T-helper 1 cell treated with Interleukin-12 subunit alpha and Interleukin-12 subunit beta and Interleukin-4 antibody, amounts not matched to agents 30 μg/mL and 1 μg/mL, for 36 hours (primary cell): ENCODE results near the gene GCN1.

ENCODE experiments used
- H3K27ac Mint-ChIP-seq: one replicate; pipeline ENCODE4 v1.8.0; 2021; ENCODE audit warnings: mild to moderate bottlenecking, mixed read lengths
- H3K27me3 Mint-ChIP-seq: one replicate; pipeline ENCODE4 v1.8.0; 2021; ENCODE audit warnings: low read depth, mixed read lengths
- H3K36me3 Mint-ChIP-seq: one replicate; pipeline ENCODE4 v1.8.0; 2021; ENCODE audit warnings: low read depth, mixed read lengths
- H3K4me1 Mint-ChIP-seq: one replicate; pipeline ENCODE4 v1.8.0; 2021; ENCODE audit warnings: low read depth, mixed read lengths
- H3K4me3 Mint-ChIP-seq: one replicate; pipeline ENCODE4 v1.8.0; 2021; ENCODE audit warnings: mild to moderate bottlenecking, moderate library complexity, mixed read lengths
- H3K9me3 Mint-ChIP-seq: one replicate; pipeline ENCODE4 v1.8.0; 2021; ENCODE audit warnings: mixed read lengths

GCN1 gene

DNA sequence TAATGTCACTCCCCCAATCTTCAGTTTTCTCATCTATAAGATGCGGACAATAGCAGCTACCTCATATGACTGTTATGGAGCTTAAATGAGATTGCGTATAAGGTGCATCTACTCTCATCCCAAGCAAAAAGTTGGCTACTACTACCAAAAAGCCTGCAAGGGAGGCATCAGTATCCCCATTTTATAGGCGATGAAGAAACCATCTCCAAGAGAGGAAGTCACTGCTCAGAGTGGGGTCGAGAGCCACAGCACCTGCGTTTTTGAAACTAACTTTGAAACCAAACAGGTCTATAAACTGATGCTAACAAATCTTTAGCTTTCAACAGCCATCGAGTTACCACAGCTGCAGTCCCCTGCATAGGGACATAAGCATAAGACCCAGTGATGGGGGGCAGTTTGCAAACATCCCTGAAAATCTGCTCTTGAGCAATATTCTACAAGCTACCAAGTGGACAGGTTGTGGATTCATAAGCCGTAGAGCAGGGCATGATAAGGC, 3.5 kb downstream of the GCN1 start:
- no peaks in the 10 kb centered on the region for H3K27me3 Mint-ChIP-seq
- H3K4me3 Mint-ChIP-seq = no peak overlapping the region
- H3K4me1 Mint-ChIP-seq = peaks cover 27% of the 10 kb centered on the region
- H3K27ac Mint-ChIP-seq = no peak overlapping the region
- no peaks in the 10 kb centered on the region for H3K9me3 Mint-ChIP-seq
- peaks cover 31% of the 10 kb centered on the region for H3K36me3 Mint-ChIP-seq

DNA sequence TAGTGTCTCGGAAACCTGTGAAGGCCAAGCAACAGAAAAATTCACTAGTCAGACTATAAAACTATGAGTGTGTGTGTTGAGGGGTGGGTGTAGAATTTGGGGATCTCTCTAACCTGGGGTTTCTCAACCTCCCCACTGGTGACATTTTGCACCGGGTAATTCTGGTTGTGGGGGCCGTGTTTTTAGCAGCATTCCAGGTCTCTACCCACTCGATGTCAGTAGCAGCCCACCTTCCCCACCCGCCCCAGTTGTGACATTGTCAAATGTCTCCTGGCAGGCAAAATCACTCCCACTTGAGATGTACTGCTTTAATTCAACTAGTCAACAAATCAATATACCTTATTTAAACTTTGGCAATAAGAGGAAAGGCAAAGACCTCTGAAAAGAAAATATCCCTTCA, 4.1 kb downstream of the GCN1 start:
- no peak overlapping the region for H3K27ac Mint-ChIP-seq
- no peak overlapping the region for H3K4me3 Mint-ChIP-seq
- no peaks in the 10 kb centered on the region for H3K27me3 Mint-ChIP-seq
- no peaks in the 10 kb centered on the region for H3K9me3 Mint-ChIP-seq
- peaks cover 27% of the 10 kb centered on the region for H3K4me1 Mint-ChIP-seq
- peaks cover 28% of the 10 kb centered on the region for H3K36me3 Mint-ChIP-seq

DNA sequence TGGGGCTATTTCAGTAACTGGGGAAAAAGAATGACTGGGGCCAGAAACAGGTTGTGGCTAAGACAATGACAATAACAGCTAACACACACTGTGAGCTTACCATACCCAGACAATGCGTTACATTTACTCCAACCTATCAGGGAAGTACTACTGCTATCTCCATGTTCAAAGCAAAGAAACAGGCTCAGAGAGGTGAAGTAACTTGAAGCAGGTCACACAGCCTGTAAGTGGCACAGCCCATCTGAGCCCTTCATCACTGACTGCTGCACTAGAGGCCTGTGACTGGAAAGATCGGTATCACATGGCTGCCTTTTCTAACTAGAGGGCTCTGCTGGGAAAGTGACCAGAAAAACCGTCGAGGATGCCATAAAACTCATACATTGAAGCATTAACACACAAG, 7.9 kb downstream of the GCN1 start:
- peaks cover 9% of the 10 kb centered on the region for H3K4me1 Mint-ChIP-seq
- H3K4me3 Mint-ChIP-seq = no peak overlapping the region
- no peak overlapping the region for H3K27ac Mint-ChIP-seq
- peaks cover 45% of the 10 kb centered on the region for H3K36me3 Mint-ChIP-seq
- H3K27me3 Mint-ChIP-seq = no peaks in the 10 kb centered on the region
- no peaks in the 10 kb centered on the region for H3K9me3 Mint-ChIP-seq

DNA sequence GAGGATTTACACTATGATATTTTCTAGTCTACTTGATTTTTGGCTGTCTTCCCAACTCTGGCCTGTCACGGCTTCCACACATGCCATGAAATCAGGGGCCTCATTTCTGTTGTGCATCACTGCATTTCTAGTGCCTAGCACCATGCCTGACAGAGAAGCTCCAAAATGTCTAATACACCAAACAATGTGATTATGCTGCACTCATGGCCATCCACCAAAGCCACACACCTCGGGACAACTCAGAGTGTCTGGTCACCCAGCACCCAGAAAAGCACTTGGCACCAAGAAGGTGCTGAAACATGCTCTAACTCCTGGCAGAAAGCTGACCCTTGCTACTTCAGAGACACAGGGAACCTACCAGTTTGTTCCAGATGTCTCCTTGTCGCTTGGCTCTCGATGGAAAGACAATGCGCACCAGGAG, 11.3 kb downstream of the GCN1 start:
- H3K9me3 Mint-ChIP-seq = no peaks in the 10 kb centered on the region
- peaks cover 9% of the 10 kb centered on the region for H3K4me1 Mint-ChIP-seq
- H3K4me3 Mint-ChIP-seq = no peak overlapping the region
- no peak overlapping the region for H3K27ac Mint-ChIP-seq
- no peaks in the 10 kb centered on the region for H3K27me3 Mint-ChIP-seq
- H3K36me3 Mint-ChIP-seq = peaks cover 44% of the 10 kb centered on the region

DNA sequence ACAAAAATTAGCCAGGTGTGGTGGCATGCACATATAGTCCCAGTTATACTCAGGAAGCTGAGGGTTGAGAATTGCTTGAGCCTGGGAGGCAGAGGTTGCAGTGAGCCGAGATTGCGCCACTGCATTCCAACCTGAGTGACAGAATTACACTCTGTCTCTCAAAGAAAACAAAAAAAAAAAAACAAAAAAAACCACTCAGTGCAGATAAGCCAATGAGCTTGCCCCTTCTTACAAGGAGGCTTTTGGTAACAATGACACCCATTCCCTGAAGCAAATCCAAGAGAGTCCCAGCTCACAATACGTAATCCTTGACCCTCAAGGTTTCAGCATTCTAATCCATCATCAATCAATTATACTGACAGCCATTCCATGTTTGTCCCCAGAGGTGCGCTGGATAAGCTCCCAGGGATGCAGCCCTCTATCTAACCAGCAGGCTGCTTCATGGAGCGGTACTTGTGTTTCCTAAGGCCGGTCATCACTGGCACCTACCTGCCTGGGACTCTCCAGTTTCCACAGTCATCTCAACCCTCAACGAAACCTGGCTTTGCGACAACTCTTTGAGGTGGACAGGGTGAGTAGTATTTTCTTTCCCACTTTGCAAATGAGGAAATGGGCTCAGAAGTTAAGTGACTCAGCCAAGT, 12.4 kb downstream of the GCN1 start:
- H3K4me3 Mint-ChIP-seq = no peak overlapping the region
- H3K9me3 Mint-ChIP-seq = no peaks in the 10 kb centered on the region
- peaks cover 50% of the 10 kb centered on the region for H3K36me3 Mint-ChIP-seq
- no peak overlapping the region for H3K27ac Mint-ChIP-seq
- H3K27me3 Mint-ChIP-seq = no peaks in the 10 kb centered on the region
- peaks cover 9% of the 10 kb centered on the region for H3K4me1 Mint-ChIP-seq

DNA sequence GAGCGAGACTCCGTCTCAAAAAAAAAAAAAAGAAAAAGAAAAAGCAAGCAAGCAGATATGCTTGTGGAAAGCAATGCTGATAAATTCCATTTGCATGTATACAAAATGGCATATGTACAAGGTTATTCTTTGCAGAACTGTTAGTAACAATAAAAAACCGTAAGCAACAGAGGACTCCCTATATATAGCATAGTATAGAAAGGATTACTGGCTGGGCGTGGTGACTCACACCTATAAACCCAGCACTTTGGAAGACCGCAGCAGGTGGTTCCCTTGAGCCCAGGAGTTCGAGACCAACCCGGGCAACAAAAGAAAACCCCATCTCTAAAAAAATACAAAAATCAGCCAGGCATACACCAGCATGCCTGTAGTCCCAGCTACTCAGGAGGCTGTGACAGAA, 13.5 kb downstream of the GCN1 start:
- H3K9me3 Mint-ChIP-seq = no peaks in the 10 kb centered on the region
- no peak overlapping the region for H3K27ac Mint-ChIP-seq
- no peak overlapping the region for H3K4me3 Mint-ChIP-seq
- H3K36me3 Mint-ChIP-seq = peaks cover 45% of the 10 kb centered on the region
- no peaks in the 10 kb centered on the region for H3K4me1 Mint-ChIP-seq
- no peaks in the 10 kb centered on the region for H3K27me3 Mint-ChIP-seq

- Mint-ChIP-seq H3K27me3 (no peaks in the 10 kb centered on the region), H3K36me3 (peaks cover 41% of the 10 kb centered on the region), H3K4me3 (no peak overlapping the region), H3K27ac (no peak overlapping the region), H3K4me1 (peaks cover 2% of the 10 kb centered on the region), H3K9me3 (no peaks in the 10 kb centered on the region)
Measured at GRCh38 chr12:120175537-120175936, 19.0 kb downstream of the GCN1 start.

- Mint-ChIP-seq H3K36me3 (peaks cover 43% of the 10 kb centered on the region), H3K27ac (no peak overlapping the region), H3K27me3 (no peaks in the 10 kb centered on the region), H3K9me3 (no peaks in the 10 kb centered on the region), H3K4me1 (peaks cover 2% of the 10 kb centered on the region), H3K4me3 (no peak overlapping the region)
Measured at GRCh38 chr12:120175062-120175461, 19.5 kb downstream of the GCN1 start.

GRCh38 chr12:120172053-120172452, 22.5 kb downstream of the GCN1 start:
- Mint-ChIP-seq H3K27ac (no peak overlapping the region), H3K36me3 (peaks cover 44% of the 10 kb centered on the region), H3K4me3 (no peak overlapping the region), H3K27me3 (no peaks in the 10 kb centered on the region), H3K9me3 (no peaks in the 10 kb centered on the region), H3K4me1 (peaks cover 2% of the 10 kb centered on the region)

DNA sequence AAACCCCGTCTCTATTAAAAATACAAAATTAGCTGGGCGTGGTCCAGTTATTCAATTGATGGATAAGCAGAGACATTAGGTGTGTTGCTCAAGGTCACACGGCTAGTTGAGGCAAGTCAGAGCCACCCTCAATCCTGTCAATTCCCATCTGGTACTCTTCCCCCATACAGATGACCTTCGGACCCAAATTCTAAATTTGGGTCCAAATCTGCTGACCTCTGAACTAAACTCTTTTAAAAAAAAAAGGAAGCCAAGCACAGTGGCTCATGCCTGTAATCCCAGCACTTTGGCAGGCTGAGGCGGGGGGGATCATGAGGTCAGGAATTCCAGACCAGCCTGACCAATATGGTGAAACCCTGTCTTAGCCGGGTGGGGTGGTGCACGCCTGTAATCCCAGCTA, 23.9 kb downstream of the GCN1 start:
- Mint-ChIP-seq H3K27ac (no peak overlapping the region), H3K36me3 (peaks cover 41% of the 10 kb centered on the region), H3K27me3 (no peaks in the 10 kb centered on the region), H3K4me3 (no peak overlapping the region), H3K4me1 (peaks cover 2% of the 10 kb centered on the region), H3K9me3 (no peaks in the 10 kb centered on the region)

- peaks cover 41% of the 10 kb centered on the region for H3K36me3 Mint-ChIP-seq
- H3K9me3 Mint-ChIP-seq = no peaks in the 10 kb centered on the region
Measured at GRCh38 chr12:120169946-120170345, 24.6 kb downstream of the GCN1 start.

GRCh38 chr12:120168337-120168736, 26.2 kb downstream of the GCN1 start:
- H3K4me1 Mint-ChIP-seq = no peaks in the 10 kb centered on the region

More at GRCh38 chr12:120169946-120170345, 24.6 kb downstream of the GCN1 start:
- H3K27ac Mint-ChIP-seq = no peak overlapping the region
- no peak overlapping the region for H3K4me3 Mint-ChIP-seq
- H3K4me1 Mint-ChIP-seq = peaks cover 2% of the 10 kb centered on the region
- H3K27me3 Mint-ChIP-seq = no peaks in the 10 kb centered on the region

GRCh38 chr12:120167529-120168095, 26.9 kb downstream of the GCN1 start:
- no peaks in the 10 kb centered on the region for H3K4me1 Mint-ChIP-seq
- H3K27me3 Mint-ChIP-seq = no peaks in the 10 kb centered on the region
- peaks cover 34% of the 10 kb centered on the region for H3K36me3 Mint-ChIP-seq
- H3K4me3 Mint-ChIP-seq = no peak overlapping the region
- H3K27ac Mint-ChIP-seq = no peak overlapping the region
- no peaks in the 10 kb centered on the region for H3K9me3 Mint-ChIP-seq

More at GRCh38 chr12:120168337-120168736, 26.2 kb downstream of the GCN1 start:
- H3K9me3 Mint-ChIP-seq = no peaks in the 10 kb centered on the region
- no peak overlapping the region for H3K4me3 Mint-ChIP-seq
- H3K27me3 Mint-ChIP-seq = no peaks in the 10 kb centered on the region
- H3K27ac Mint-ChIP-seq = no peak overlapping the region
- peaks cover 36% of the 10 kb centered on the region for H3K36me3 Mint-ChIP-seq

DNA sequence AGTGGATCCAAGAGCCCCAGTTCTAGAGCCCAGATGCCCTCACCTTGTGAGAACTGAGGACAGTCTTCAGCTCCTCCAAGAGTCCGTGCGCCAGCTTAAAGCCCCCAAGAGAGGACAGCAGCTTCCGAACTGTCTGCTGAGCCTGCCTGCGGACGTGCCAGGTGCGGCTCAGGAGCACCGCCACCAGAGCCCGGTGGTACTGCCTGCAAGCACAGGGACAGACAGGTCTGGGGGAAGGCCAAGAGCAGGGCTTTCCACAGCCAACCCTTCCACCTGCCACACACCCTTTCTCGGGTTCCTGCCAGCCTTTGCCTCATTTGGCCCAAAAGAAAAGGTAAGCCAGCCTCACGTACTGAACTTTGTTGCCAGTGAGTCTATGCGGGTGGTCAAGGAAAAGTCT, 30.2 kb downstream of the GCN1 start:
- Mint-ChIP-seq H3K27ac (no peak overlapping the region), H3K36me3 (peaks cover 50% of the 10 kb centered on the region)

DNA sequence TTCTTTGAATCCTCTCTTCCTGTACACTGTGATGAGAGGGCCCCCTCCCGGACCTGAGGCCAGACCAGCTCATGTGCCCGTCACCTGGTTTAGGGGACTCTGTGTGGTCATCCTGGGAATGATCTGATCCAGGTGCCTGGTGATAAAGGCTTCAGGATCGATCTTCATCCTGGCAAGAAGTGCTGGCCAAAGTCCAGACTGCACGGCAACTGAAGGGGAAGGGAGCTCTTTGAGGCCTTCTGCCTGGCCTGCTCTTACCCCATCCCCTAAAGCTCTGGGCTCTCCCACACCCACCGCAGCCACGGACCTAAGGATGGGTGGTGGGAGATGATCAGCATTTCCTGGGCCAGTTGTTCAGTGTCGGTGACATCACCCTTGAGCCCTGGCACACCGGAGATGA, 31.8 kb downstream of the GCN1 start:
- Mint-ChIP-seq H3K36me3 (peaks cover 45% of the 10 kb centered on the region), H3K27me3 (no peaks in the 10 kb centered on the region), H3K4me3 (no peak overlapping the region), H3K4me1 (no peaks in the 10 kb centered on the region), H3K27ac (no peak overlapping the region), H3K9me3 (no peaks in the 10 kb centered on the region)

More for the DNA sequence above, 30.2 kb downstream of the GCN1 start:
- no peaks in the 10 kb centered on the region for H3K4me1 Mint-ChIP-seq
- H3K4me3 Mint-ChIP-seq = no peak overlapping the region
- no peaks in the 10 kb centered on the region for H3K9me3 Mint-ChIP-seq
- no peaks in the 10 kb centered on the region for H3K27me3 Mint-ChIP-seq
